NB4 (cell line): Measurements from ENCODE around the gene TBL1XR1.

ENCODE experiments used
- DNase-seq: peaks from one replicate; pipeline ENCODE4 v3.0.0; 2010; ENCODE audit warnings: low read depth
- H3K4me3 ChIP-seq: one replicate; pipeline ENCODE4 v1.5.1; 2011; ENCODE audit warnings: mild to moderate bottlenecking, low read depth, low read length, moderate library complexity
- MYC ChIP-seq: IDR thresholded peaks from 2 replicates; pipeline ENCODE4 v1.6.1; 2011; ENCODE audit warnings: low read depth, low read length
- POLR2A ChIP-seq: IDR thresholded peaks from 2 replicates; pipeline ENCODE4 v1.6.1; 2011; ENCODE audit warnings: mild to moderate bottlenecking; ENCODE audit not compliant: insufficient read length; ENCODE audit errors: extremely low read depth
- TF ChIP-seq, protein P1 (sequence below): IDR thresholded peaks from one replicate; pipeline ENCODE4 v1.5.1; 2012; ENCODE audit warnings: low read depth, low read length
- TF ChIP-seq, protein P2 (sequence below): IDR thresholded peaks from 2 replicates; pipeline ENCODE4 v1.6.1; 2011; ENCODE audit warnings: low read depth, low read length

TBL1XR1 gene

DNA sequence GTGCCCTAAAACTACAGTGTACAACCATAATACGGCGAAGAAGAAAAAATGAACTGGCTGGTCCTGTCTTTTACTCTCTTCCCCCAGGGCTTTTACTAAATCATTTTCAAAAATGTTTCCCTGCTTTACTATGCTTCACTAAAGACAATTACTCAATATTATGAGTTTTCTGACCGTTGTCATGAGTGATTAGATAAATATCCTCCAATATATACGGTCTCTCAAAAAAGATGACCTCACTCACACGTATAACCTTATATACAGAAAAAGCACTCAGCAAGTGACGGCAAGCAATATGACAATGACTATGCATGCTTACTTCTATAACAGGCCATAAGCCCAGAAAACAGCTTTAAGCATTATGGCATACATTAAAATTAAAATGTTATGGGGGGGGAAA is 60.5 kb downstream of the TBL1XR1 start:
- TF ChIP-seq, protein P1, sequence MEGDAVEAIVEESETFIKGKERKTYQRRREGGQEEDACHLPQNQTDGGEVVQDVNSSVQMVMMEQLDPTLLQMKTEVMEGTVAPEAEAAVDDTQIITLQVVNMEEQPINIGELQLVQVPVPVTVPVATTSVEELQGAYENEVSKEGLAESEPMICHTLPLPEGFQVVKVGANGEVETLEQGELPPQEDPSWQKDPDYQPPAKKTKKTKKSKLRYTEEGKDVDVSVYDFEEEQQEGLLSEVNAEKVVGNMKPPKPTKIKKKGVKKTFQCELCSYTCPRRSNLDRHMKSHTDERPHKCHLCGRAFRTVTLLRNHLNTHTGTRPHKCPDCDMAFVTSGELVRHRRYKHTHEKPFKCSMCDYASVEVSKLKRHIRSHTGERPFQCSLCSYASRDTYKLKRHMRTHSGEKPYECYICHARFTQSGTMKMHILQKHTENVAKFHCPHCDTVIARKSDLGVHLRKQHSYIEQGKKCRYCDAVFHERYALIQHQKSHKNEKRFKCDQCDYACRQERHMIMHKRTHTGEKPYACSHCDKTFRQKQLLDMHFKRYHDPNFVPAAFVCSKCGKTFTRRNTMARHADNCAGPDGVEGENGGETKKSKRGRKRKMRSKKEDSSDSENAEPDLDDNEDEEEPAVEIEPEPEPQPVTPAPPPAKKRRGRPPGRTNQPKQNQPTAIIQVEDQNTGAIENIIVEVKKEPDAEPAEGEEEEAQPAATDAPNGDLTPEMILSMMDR: no peak
- no peak for TF ChIP-seq MYC
- TF ChIP-seq, protein P2, sequence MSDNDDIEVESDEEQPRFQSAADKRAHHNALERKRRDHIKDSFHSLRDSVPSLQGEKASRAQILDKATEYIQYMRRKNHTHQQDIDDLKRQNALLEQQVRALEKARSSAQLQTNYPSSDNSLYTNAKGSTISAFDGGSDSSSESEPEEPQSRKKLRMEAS: no peak
- TF ChIP-seq POLR2A: no peak
- no peak for DNase-seq
- H3K4me3 ChIP-seq: no peak overlapping the region

DNA sequence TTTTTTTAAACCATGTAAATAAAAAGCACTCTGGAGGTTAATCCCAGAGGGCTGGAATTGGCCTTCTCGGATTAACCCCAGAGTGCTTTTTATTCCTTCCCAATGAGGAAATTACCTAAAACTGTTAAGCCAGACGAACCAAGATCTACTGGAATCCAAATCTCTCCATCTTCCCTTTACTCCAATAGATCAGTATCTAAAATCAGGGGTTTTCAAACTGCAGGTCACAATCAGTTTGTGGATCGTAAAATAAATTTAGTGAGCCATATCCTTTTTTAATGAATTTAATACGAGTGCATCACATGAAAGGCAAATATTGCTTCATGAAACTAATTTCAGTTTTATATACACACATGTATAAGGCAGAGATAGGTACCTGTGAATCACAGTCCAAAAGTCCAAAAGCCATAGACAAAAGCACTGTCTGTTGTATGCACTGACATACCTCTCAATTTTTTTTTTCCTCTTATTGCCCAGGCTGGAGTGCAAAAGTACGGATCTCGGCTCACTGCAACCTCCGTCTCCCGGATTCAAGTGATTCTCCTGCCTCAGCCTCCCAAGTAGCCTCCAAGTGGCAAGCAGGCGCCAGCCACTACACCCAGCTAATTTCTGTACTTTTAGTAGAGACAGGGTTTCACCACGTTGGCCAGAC is 61.3 kb downstream of the TBL1XR1 start:
- no peak overlapping the region for H3K4me3 ChIP-seq
- TF ChIP-seq, protein P1: no peak
- TF ChIP-seq MYC (no peak), POLR2A (no peak)
- TF ChIP-seq, protein P2: no peak
- DNase-seq: no peak

DNA sequence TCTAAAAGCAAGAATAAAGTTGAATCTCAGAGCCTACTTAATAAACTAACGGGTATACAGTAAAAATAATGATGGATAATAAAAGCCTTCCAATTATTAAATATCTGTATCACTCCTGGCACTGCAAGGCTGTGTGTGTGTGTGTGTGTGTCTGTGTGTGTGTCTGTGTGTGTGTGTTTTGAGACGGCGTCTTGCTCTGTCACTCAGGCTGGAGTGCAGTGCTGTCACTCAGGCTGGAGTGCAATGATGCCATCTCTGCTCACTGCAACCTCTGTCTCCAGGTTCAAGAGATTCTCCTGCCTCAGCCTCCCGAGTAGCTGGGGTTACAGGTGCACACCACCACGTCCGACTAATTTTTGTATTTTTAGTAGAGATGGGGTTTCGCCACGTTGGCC is 62.5 kb downstream of the TBL1XR1 start:
- H3K4me3 ChIP-seq: no peak overlapping the region
- no peak for TF ChIP-seq MYC
- TF ChIP-seq, protein P2: no peak
- TF ChIP-seq, protein P1: no peak
- DNase-seq: no peak

DNA sequence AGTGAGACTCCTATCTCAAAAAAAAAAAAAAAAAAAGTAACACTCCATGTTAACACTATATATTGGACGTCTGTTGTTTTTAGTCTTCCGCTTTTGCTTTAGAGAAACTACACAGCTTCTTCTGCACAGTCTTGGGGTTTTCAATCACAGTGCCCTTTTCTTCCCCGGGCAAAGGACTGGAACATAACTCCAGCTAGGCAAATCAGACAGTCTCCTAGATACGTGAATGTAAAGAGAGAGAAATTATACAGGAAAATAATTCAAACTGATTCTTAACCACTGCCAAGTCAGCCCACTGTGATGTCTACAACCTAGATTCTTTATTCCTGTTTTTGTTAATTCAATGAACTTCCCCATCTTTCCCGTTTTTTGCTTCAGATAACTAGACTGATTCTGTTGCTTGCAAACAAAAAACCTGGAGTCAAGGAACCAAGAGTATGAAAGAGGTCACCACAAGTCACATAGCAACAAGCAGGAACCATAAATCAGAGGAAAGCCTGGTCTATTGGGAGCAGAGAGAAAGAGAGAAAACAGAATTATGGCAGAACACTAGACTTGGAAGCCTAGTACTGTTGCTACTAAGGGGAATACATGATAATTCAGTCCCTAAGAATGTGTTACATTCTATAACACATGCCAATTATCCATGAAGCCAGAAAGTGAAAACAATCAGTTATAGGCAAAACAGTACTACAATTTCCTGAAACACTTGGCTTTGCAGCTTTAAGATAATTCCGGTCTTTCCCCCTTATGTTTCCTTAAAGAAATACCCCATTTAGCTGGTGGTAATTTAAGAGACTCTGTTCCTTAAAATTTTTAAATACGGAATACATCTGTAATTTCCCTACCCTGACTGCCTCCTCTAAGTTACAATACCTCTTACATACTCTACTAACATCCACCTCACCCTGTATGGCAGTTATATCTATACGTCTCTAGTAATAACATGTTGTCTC is 63.1 kb downstream of the TBL1XR1 start:
- no peak for DNase-seq
- no peak overlapping the region for H3K4me3 ChIP-seq
- TF ChIP-seq POLR2A: no peak
- TF ChIP-seq, protein P2: no peak
- TF ChIP-seq, protein P1: no peak
- no peak for TF ChIP-seq MYC

DNA sequence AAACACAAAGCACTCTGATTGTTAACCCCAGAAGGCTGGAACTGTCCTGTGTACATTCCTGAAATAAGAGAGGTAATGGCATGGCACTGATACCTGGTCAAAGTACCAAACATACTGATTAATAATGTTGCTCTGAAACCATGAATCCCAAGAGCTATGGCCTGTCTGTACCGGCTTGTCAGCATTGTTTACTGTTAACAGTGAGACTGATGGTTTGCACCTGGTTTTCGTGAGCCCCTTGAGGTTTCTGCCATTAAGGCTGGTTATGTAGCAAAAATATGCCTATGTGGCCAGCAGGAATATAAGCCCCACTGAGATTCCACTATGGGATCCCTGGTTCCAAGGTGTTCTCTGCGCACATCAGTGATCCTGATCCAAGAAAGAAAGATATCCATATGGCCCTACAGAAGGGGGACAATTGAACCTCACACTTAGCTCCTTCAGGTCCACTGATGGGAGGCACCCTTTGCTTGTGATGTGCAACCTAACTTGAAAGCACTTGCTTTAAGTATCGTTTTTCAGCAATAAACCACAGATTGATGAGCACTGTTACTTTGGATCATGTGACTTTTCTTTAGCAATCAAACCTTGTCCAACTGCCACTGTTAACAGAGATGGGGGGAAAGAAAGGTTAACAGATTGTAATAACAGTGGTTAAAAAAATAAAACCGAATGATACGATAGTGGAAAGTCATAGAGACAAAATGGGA is 65.2 kb downstream of the TBL1XR1 start:
- H3K4me3 ChIP-seq: no peak overlapping the region
- DNase-seq: no peak
- no peak for TF ChIP-seq MYC
- no peak for TF ChIP-seq POLR2A
- TF ChIP-seq, protein P1: no peak
- TF ChIP-seq, protein P2: no peak
